Astrocyte of the spinal cord (primary cell): Measurements from ENCODE around the gene GCLC.

Experiments used
- DNase-seq: peaks from one replicate; pipeline ENCODE4 v3.0.0; 2011; ENCODE audit warnings: low read depth, low spot score
- H3K4me3 ChIP-seq: 2 replicates; pipeline ENCODE4 v1.5.1; 2011; ENCODE audit warnings: low read depth, mild to moderate bottlenecking, low read length, moderate library complexity
- in situ Hi-C: cut with HindIII; loops from 2 replicates; pipeline ENCODE4 v1.10.0; 2017; ENCODE audit warnings: low sequenced_read_pairs
- TF ChIP-seq, protein P1 (sequence below): IDR thresholded peaks from 2 replicates; pipeline ENCODE4 v1.5.1; 2012; ENCODE audit warnings: low read depth, mild to moderate bottlenecking, low read length, inconsistent platforms

GCLC gene

DNA sequence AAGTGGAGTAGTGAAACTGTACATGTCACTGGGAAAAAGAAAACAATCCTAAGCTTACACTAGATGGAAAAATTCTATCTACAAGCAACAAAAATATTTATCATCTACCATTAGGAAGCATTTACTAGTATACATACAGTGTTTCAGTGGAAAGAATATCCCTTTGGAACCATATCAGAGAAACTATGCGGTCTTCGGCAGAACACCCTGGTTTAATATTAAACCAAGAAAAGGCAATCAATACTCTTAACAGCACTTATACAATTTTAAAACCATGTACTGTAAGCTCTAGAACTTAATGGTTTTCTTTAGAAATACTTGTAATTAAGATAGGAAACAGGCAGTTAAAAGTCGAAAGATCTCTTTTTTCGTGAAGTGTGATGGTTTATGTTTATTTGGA is 32.3 kb downstream of the GCLC start:
- H3K4me3 ChIP-seq, result no peak overlapping the region
- in situ Hi-C loops, result no loop called here
- DNase-seq, result no peak
- TF ChIP-seq, protein P1, sequence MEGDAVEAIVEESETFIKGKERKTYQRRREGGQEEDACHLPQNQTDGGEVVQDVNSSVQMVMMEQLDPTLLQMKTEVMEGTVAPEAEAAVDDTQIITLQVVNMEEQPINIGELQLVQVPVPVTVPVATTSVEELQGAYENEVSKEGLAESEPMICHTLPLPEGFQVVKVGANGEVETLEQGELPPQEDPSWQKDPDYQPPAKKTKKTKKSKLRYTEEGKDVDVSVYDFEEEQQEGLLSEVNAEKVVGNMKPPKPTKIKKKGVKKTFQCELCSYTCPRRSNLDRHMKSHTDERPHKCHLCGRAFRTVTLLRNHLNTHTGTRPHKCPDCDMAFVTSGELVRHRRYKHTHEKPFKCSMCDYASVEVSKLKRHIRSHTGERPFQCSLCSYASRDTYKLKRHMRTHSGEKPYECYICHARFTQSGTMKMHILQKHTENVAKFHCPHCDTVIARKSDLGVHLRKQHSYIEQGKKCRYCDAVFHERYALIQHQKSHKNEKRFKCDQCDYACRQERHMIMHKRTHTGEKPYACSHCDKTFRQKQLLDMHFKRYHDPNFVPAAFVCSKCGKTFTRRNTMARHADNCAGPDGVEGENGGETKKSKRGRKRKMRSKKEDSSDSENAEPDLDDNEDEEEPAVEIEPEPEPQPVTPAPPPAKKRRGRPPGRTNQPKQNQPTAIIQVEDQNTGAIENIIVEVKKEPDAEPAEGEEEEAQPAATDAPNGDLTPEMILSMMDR, result no peak

DNA sequence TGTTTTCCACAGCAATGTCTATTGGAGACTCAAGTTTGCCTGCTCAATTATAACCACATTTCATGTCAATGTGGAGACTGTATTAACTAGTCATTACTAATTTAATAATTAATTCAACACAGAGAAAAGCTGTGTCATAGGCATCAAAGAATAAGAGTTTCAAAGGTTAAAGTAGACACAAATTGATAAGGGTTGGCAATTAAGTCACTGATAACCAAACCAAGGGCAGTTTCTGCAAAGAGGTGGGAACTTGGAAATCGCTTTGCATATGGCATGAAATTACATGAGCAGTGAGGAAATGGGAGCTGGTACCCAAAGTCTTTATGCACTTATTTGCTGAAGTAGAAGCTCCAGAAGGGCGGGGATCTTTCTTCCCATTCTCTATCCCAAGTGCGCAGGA is 34.2 kb downstream of the GCLC start:
- H3K4me3 ChIP-seq, result no peak overlapping the region
- TF ChIP-seq, protein P1, result no peak
- no peak for DNase-seq
- in situ Hi-C loops, result no loop called here

DNA sequence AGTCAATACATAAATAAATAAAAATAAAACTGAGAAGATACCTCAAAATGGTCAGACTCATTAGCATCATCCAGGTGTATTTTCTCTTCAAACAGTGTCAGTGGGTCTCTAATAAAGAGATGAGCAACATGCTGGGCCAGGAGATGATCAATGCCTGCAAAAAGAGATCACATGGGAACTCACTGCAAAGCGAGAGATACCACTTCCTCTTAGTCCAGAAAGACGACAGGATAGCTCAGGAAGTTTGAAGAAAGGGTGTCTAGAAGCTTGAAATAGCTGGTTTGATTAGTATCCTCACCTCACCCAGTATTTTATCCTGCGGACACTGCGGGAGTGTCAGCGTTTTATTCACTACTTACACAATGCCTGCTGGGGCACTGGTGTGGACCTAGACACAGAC is 38.0 kb downstream of the GCLC start:
- DNase-seq, result no peak
- TF ChIP-seq, protein P1, result no peak
- in situ Hi-C loops, result no loop called here
- H3K4me3 ChIP-seq, result no peak overlapping the region

DNA sequence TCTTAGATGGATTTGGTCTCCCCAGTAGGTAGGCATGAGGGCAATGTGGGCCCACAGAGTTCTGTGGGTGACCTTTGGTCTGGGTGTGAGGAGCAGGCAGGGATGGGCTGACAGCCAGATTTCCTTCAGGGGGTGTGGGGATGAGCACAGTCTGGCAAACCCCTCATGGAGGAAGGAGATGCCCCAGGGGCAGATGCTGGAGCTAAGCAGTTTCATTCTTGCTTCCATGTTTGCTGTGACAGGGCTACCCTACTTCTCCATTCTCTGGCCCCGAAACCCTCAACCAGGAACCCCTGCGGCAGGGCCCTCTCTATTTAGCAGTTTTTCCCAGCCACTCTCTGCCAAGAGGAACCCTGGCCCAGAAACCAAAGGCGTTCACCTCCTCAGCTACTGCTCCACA is 40.4 kb downstream of the GCLC start:
- H3K4me3 ChIP-seq, result no peak overlapping the region
- in situ Hi-C loops, result no loop called here
- TF ChIP-seq, protein P1, result no peak
- DNase-seq, result no peak

DNA sequence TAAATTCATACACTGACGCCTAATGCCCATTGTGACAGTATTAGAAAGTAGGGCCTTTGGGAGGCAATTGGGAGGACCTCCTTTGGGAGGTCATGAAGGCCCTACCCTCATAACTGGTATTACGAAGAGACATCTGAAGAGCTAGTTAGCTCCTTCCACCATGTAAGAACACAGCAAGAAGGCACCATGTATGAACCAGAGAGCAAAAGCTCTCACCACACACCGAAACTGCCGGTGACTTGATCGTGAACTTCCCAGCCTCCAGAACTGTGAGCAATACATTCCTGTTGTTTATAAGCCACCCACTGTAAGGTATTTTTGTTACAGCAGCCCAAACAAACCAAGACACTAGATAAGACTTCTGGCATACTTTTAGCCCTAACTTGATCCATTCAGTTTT is 41.8 kb downstream of the GCLC start:
- TF ChIP-seq, protein P1, result no peak
- in situ Hi-C loops, result no loop called here
- no peak for DNase-seq
- H3K4me3 ChIP-seq, result no peak overlapping the region

DNA sequence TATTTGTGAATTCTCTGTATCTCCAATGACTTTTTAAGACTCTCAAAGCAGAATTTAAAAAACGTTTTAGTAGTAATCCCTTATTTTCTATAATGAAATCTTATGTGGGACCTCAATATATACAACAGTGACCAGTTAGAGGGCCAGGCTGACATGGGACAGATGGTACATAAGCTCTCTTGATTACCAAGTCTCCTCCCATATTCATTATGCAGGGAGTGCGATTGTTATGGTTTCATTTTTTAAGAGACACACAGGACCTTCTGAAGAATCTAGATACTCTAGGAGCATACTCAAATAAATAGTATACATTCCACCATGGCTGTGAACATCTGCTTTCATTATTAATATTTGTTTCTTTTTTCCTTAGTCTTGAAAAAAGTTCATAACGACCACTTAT is 43.5 kb downstream of the GCLC start:
- in situ Hi-C loops, result no loop called here
- no peak for DNase-seq
- H3K4me3 ChIP-seq, result no peak overlapping the region
- TF ChIP-seq, protein P1, result no peak

DNA sequence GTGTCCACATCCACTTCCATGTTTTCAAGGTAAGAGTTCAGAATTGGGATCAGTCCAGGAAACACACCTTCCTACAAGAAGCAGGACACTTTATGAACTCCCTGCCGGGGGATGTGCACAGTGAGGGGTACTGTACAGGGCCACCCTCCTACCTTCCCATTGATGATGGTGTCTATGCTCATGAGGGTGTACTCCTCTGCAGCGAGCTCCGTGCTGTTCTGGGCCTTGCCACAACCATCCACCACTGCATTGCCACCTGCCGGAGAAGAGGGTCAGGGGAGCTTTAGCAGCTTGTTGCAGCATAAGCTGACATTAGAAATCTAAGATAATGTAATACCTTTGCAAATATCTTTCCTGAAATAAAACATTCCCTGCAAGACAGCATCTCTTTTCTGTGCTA is 44.8 kb downstream of the GCLC start:
- no peak overlapping the region for H3K4me3 ChIP-seq
- TF ChIP-seq, protein P1, result no peak
- in situ Hi-C loops, result no loop called here
- no peak for DNase-seq
